PFSK-1 (cell line): Measurements from ENCODE around the gene NUDT3.

ENCODE experiments used
- FOXP2 ChIP-seq: optimal IDR thresholded peaks from 2 replicates; pipeline ENCODE3; 2011; ENCODE audit warnings: borderline replicate concordance, control low read depth, inconsistent platforms; ENCODE audit not compliant: insufficient read depth; ENCODE audit errors: extremely low read length, extremely low read depth
- POLR2AphosphoS5 ChIP-seq: IDR thresholded peaks from 2 replicates; pipeline ENCODE4 v1.6.1; 2012; ENCODE audit warnings: low read depth, mild to moderate bottlenecking, control low read depth, low read length, moderate library complexity
- REST ChIP-seq, 2 experiments: IDR thresholded peaks; 2 replicates each; pipeline versions ENCODE4 v1.6.1 to v1.8.0; 2011 to 2012; ENCODE audit warnings: low read depth in 2 of 2, low read length in 2 of 2, control low read depth in 1 of 2, inconsistent platforms in 1 of 2, mild to moderate bottlenecking in 1 of 2, moderate library complexity in 1 of 2; ENCODE audit not compliant: insufficient read depth in 1 of 2
- SIN3A ChIP-seq: IDR thresholded peaks from 2 replicates; pipeline ENCODE4 v1.6.1; 2012; ENCODE audit warnings: mild to moderate bottlenecking, low read length, moderate library complexity, borderline replicate concordance; ENCODE audit not compliant: insufficient read depth
- TAF1 ChIP-seq: IDR thresholded peaks from 2 replicates; pipeline ENCODE4 v1.6.1; 2012; ENCODE audit warnings: low read length, control low read depth, borderline replicate concordance; ENCODE audit not compliant: insufficient read depth

Gene NUDT3

GRCh38 chr6:34350137-34350933 lies 42.1 kb downstream of the NUDT3 start:
- TF ChIP-seq REST (IDR thresholded peaks at IDR 0.05; ENCODE audit: insufficient read depth in 1 of 2, low read depth in 2 of 2, low read length in 2 of 2), result no peak
- TF ChIP-seq TAF1, result no peak
- TF ChIP-seq FOXP2, result no peak
- TF ChIP-seq POLR2AphosphoS5, result no peak
- no peak for TF ChIP-seq SIN3A

GRCh38 chr6:34349211-34349610 lies 43.3 kb downstream of the NUDT3 start:
- TF ChIP-seq REST (IDR thresholded peaks at IDR 0.05; ENCODE audit: insufficient read depth in 1 of 2, low read depth in 2 of 2, low read length in 2 of 2) (no peak), SIN3A (no peak), TAF1 (no peak), POLR2AphosphoS5 (no peak), FOXP2 (no peak)

- TF ChIP-seq TAF1 (no peak), FOXP2 (no peak), POLR2AphosphoS5 (no peak), REST (IDR thresholded peaks at IDR 0.05; ENCODE audit: insufficient read depth in 1 of 2, low read depth in 2 of 2, low read length in 2 of 2) (no peak), SIN3A (no peak)
Observed at GRCh38 chr6:34347303-34347702, 45.2 kb downstream of the NUDT3 start.

- TF ChIP-seq REST (IDR thresholded peaks at IDR 0.05; ENCODE audit: insufficient read depth in 1 of 2, low read depth in 2 of 2, low read length in 2 of 2), result no peak
- TF ChIP-seq TAF1, result no peak
- TF ChIP-seq FOXP2, result no peak
- TF ChIP-seq SIN3A, result no peak
- TF ChIP-seq POLR2AphosphoS5, result no peak
Observed at GRCh38 chr6:34346175-34347119, 46.0 kb downstream of the NUDT3 start.
